Activated T-cell treated with anti-CD3 and anti-CD28 coated beads, Interleukin-2, amount 50 U/mL, for 72 hours (primary cell): ENCODE results near the gene ASCL4. TPM values are rescaled to one million over a fixed set of nuclear protein-coding genes. Genes with fewer than 3 reads are reported as not detected.

ENCODE experiments used
- ATAC-seq, 2 donors: fragments of 150-1000 bp; cut with Tn5 transposase; replicated peaks in 1 of 2; 2 replicates each; pipeline ENCODE4 v1.10.0; 2021; ENCODE audit warnings: moderate library complexity in 2 of 2, mild to moderate bottlenecking in 1 of 2
- DNase-seq, 2 donors: peaks; one replicate each; pipeline ENCODE4 v3.0.0; 2021 to 2022; ENCODE audit warnings: mixed read lengths in 1 of 2
- H3K27ac Mint-ChIP-seq: one replicate; pipeline ENCODE4 v1.8.0; 2022; ENCODE audit warnings: mild to moderate bottlenecking, moderate library complexity, mixed read lengths
- H3K27me3 Mint-ChIP-seq: one replicate; pipeline ENCODE4 v1.8.0; 2022; ENCODE audit warnings: low read depth, mixed read lengths
- H3K36me3 Mint-ChIP-seq, 2 donors: one replicate each; pipeline ENCODE4 v1.8.0; 2022; ENCODE audit warnings: mixed read lengths in 2 of 2, mild to moderate bottlenecking in 1 of 2; ENCODE audit not compliant: insufficient read depth in 2 of 2
- H3K4me1 Mint-ChIP-seq: one replicate; pipeline ENCODE4 v1.8.0; 2022; ENCODE audit warnings: low read depth, mixed read lengths
- H3K4me3 Mint-ChIP-seq, 2 donors: one replicate each; pipeline ENCODE4 v1.8.0; 2022; ENCODE audit warnings: mild to moderate bottlenecking in 2 of 2, mixed read lengths in 2 of 2, moderate library complexity in 2 of 2
- H3K9me3 Mint-ChIP-seq, 2 donors: one replicate each; pipeline ENCODE4 v1.8.0; 2022; ENCODE audit warnings: mixed read lengths in 2 of 2
- total RNA-seq, 2 donors: library from RNA; stranded (reverse); gene quantifications; one replicate each; pipeline ENCODE4 v1.2.3, GENCODE V29; 2022

ASCL4 gene
- total RNA-seq, 2 donors from 2014 or later, result not detected

GRCh38 chr12:107822356-107822755 is 47.9 kb downstream of the ASCL4 start:
- no peak for DNase-seq
- peaks cover 13 to 23% of the 10 kb centered on the region in 2 donors for H3K9me3 Mint-ChIP-seq
- no peak for ATAC-seq
- no peak overlapping the region for H3K4me3 Mint-ChIP-seq
- H3K27ac Mint-ChIP-seq, result no peak overlapping the region
- peaks cover 8% of the 10 kb centered on the region for H3K27me3 Mint-ChIP-seq
- H3K4me1 Mint-ChIP-seq, result no peaks in the 10 kb centered on the region
- peaks cover 13% of the 10 kb centered on the region in 2 donors for H3K36me3 Mint-ChIP-seq

Other genes with a start within 250 kb of the ASCL4 start
- 10 to 100 TPM; 50.3 to 56.8 TPM for gene PWP1, start 88.9 kb upstream of the ASCL4 start, total RNA-seq
- 10 to 100 TPM; 32.2 to 35.9 TPM for gene PRDM4, start 13.6 kb upstream of the ASCL4 start, total RNA-seq